ENCODE data around the gene HOXB2.

GRCh38 chr17:48500435-48501426 lies 44.2 kb downstream of the HOXB2 start:
- TF ChIP-seq EZH2 (IDR thresholded peaks at IDR 0.05; ENCODE audit: borderline replicate concordance, low read depth, low read length, severe bottlenecking) (no peak), CTCF (IDR thresholded peaks at IDR 0.05; ENCODE audit: borderline replicate concordance, extremely low read depth, low read length, poor library complexity, severe bottlenecking) (no peak)

Data from DND-41 (cell line).